GM18909 (cell line): ENCODE results near the gene CCN6.

ENCODE experiments used
- ATAC-seq: cut with Tn5 transposase; IDR thresholded peaks from one replicate; pipeline ENCODE4 v1.9.1; 2021; ENCODE audit warnings: mild to moderate bottlenecking; ENCODE audit not compliant: unreplicated experiment, poor library complexity

CCN6 gene

DNA sequence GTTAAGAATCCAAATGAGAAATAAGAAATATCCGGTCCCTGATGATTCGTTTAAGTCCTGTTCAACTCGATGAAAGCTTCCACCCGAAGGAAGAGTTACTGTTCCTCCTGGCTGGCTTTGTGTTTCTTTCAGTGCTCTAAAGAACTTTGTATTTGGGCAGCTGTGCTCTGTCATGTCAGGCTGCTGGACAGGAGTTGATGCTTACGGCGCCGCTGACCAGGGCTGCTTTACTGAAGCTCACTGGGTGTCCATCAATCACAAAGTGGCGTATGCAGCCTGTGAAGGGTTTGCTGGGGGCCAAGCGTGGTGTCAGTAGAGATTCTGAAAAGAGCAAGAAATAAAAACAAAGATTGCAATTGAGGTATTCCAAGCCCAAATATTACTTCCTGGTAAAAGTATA, 55.4 kb downstream of the CCN6 start:
- ATAC-seq: no peak

DNA sequence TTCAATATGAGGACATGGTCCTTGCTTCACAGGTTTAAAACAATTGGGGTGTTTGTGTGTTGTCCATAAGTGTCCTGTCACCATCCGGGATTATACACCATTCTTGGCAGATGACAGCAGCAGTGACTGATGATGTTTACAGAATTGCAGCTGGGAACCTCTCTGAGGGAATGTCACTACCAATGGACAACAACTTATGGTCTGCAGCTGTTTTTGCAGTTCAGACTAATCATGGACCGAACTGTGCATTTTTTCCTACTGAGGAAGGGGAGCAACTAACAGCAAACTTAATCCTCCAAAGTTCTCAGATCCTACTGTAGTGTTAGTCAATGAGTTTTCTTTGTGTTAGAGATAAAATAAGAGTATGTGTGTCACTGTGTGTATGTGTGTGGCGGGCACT, 59.5 kb downstream of the CCN6 start:
- ATAC-seq: no peak

GRCh38 chr6:112113918-112114317, 60.0 kb downstream of the CCN6 start:
- ATAC-seq: no peak

GRCh38 chr6:112114577-112115223, 60.8 kb downstream of the CCN6 start:
- ATAC-seq: no peak

GRCh38 chr6:112116221-112116620, 62.3 kb downstream of the CCN6 start:
- ATAC-seq: no peak

DNA sequence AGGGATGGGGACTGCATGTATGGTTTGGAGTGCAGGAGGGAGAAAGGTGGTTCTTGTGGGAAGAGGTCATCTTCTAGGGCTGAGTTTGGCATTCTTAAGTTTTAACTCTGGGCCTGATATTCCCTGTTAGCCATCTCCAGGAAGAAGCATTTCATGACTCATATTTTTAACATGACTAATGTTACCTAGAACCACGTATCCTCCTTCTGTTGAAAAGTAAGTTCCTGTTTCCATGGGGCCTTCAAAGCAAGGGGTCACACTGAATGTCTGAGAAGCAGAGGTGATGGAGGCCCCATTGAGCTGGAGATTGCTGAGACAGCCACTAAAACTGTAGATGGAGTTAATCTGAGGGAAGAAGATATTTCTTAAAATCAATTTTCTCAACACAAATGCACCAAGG, 63.6 kb downstream of the CCN6 start:
- ATAC-seq: no peak

DNA sequence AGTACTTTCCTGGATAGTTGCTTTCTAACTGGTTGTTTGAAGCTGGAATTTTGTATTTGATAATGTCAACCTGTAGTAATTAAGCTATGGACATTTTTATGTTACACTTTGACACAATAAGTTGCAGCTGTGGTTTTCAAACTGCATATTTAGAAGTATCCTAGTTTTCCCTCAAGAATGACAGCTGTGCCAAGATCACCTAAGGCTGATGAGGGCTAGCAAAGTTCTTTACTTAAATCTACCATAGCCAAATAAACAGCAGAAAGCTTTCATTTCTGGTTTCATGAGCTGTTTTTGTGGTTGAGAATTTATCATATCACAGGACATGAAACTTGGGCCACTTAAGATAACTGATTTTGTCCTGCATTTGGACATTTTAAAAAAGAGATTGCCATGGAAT, 64.1 kb downstream of the CCN6 start:
- no peak for ATAC-seq
